Gastroesophageal sphincter (tissue), 3 donors: ENCODE measurements around the gene HK3.

Experiments
- POLR2AphosphoS5 ChIP-seq: sonication (generic); formaldehyde crosslinking; IDR thresholded peaks from one replicate; pipeline ENCODE4 v1.6.1; 2017; ENCODE audit warnings: antibody characterized with exemption
- TF ChIP-seq, protein P1 (sequence below), 4 experiments: fragments of 200-600 bp in 2 of 4; fragments of 450-650 bp in 2 of 4; sonication (generic) in 1 of 4; IDR thresholded peaks; one replicate each; pipeline ENCODE4 v1.5.1; 2017 to 2019; ENCODE audit warnings: antibody characterized with exemption in 4 of 4, mild to moderate bottlenecking in 2 of 4, moderate library complexity in 2 of 4

DNA sequence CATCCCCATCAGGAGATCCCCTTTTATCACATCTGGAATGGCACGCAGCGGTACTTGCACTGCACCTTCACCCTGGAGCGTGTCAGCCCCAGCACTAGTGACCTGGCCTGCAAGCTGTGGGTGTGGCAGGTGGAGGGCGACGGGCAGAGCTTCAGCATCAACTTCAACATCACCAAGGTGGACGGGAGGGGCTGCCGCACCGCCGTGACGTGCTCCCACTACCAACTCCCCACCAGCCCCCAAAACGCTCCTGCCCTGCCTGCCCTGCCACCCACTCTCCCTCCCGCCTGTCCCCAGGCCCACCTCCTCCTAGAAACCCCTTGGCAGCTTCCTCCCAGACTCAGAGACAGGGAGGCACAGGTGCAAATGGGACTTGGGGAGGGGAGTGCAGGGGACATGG is 20.7 kb downstream of the HK3 start:
- TF ChIP-seq, protein P1, sequence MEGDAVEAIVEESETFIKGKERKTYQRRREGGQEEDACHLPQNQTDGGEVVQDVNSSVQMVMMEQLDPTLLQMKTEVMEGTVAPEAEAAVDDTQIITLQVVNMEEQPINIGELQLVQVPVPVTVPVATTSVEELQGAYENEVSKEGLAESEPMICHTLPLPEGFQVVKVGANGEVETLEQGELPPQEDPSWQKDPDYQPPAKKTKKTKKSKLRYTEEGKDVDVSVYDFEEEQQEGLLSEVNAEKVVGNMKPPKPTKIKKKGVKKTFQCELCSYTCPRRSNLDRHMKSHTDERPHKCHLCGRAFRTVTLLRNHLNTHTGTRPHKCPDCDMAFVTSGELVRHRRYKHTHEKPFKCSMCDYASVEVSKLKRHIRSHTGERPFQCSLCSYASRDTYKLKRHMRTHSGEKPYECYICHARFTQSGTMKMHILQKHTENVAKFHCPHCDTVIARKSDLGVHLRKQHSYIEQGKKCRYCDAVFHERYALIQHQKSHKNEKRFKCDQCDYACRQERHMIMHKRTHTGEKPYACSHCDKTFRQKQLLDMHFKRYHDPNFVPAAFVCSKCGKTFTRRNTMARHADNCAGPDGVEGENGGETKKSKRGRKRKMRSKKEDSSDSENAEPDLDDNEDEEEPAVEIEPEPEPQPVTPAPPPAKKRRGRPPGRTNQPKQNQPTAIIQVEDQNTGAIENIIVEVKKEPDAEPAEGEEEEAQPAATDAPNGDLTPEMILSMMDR (IDR thresholded peaks at IDR 0.05), result no peak
- TF ChIP-seq POLR2AphosphoS5, result no peak
